Measurements from ENCODE around the gene BARHL2.
A peak's percentile ranks its signal among the peaks of the same experiment; 100 is the strongest.

The BARHL2 gene

GRCh38 chr1:90724926-90725656, 8.0 kb upstream of the BARHL2 start:
- no peak for DNase-seq (ENCODE audit: low spot score)

GRCh38 chr1:90724361-90724760, 7.3 kb upstream of the BARHL2 start:
- no peak for DNase-seq (ENCODE audit: low spot score)

GRCh38 chr1:90723590-90724108, 6.5 kb upstream of the BARHL2 start:
- DNase-seq (ENCODE audit: low spot score) = no peak

GRCh38 chr1:90722874-90723589, 5.9 kb upstream of the BARHL2 start:
- no peak for DNase-seq (ENCODE audit: low spot score)

- DNase-seq (ENCODE audit: low spot score) = peak; percentile 78
Measured at GRCh38 chr1:90721210-90722194, 4.4 kb upstream of the BARHL2 start.

GRCh38 chr1:90720145-90720636, 3.1 kb upstream of the BARHL2 start:
- no peak for DNase-seq (ENCODE audit: low spot score)

GRCh38 chr1:90719330-90720144, 2.4 kb upstream of the BARHL2 start:
- DNase-seq (ENCODE audit: low spot score) = no peak

- no peak for DNase-seq (ENCODE audit: low spot score)
Measured at GRCh38 chr1:90718411-90719329, 1.6 kb upstream of the BARHL2 start.

- DNase-seq (ENCODE audit: low spot score) = no peak
Measured at GRCh38 chr1:90717665-90718410, 736 bp upstream of the BARHL2 start.

- no peak for DNase-seq (ENCODE audit: low spot score)
Measured at GRCh38 chr1:90717356-90717664, 208 bp upstream of the BARHL2 start.

GRCh38 chr1:90716243-90716551, 905 bp downstream of the BARHL2 start:
- no peak for DNase-seq (ENCODE audit: low spot score)

GRCh38 chr1:90715309-90715708, 1.8 kb downstream of the BARHL2 start:
- no peak for DNase-seq (ENCODE audit: low spot score)

GRCh38 chr1:90714521-90714951, 2.6 kb downstream of the BARHL2 start:
- no peak for DNase-seq (ENCODE audit: low spot score)

GRCh38 chr1:90713741-90714509, 3.2 kb downstream of the BARHL2 start:
- no peak for DNase-seq (ENCODE audit: low spot score)

GRCh38 chr1:90712915-90713730, 4.0 kb downstream of the BARHL2 start:
- no peak for DNase-seq (ENCODE audit: low spot score)

- no peak for DNase-seq (ENCODE audit: low spot score)
Measured at GRCh38 chr1:90712153-90712856, 4.8 kb downstream of the BARHL2 start.

- no peak for DNase-seq (ENCODE audit: low spot score)
Measured at GRCh38 chr1:90711696-90712095, 5.4 kb downstream of the BARHL2 start.
